ENCODE results near the gene PRDM8.

- TF ChIP-seq RAD21 (conservative IDR thresholded peaks at IDR 0.05 in 1 of 2, IDR thresholded peaks at IDR 0.05 in 1 of 2): no peak
- no peak for TF ChIP-seq HES2 (IDR thresholded peaks at IDR 0.05)
- TF ChIP-seq NR3C1 (IDR thresholded peaks at IDR 0.05): no peak
- TF ChIP-seq PBX3 (IDR thresholded peaks at IDR 0.05): no peak
- TF ChIP-seq FOSL2 (IDR thresholded peaks at IDR 0.05): no peak
- TF ChIP-seq FOSL2 (CRISPR knock-in tag; IDR thresholded peaks at IDR 0.05): no peak
- TF ChIP-seq CTCF (IDR thresholded peaks at IDR 0.05): no peak
- TF ChIP-seq POLR2A (IDR thresholded peaks at IDR 0.05; ENCODE audit: low read length): no peak
- no peak for TF ChIP-seq KDM1A (IDR thresholded peaks at IDR 0.05; ENCODE audit: low read depth)
- TF ChIP-seq CHD2 (IDR thresholded peaks at IDR 0.05; ENCODE audit: low read length, partially characterized antibody): no peak
- no peak for TF ChIP-seq KDM5A (IDR thresholded peaks at IDR 0.05)
These were observed 28.3 kb downstream of the PRDM8 start for GRCh38 chr4:80225595-80225994.
